B cell (primary cell): ENCODE results near the gene FOSB. TPM values are rescaled to one million over a fixed set of nuclear protein-coding genes. Genes with fewer than 3 reads are reported as not detected.

Experiments used
- ATAC-seq: fragments of 200-7000 bp; cut with Tn5 transposase; one replicate; pipeline ENCODE4 v1.10.0; 2021; ENCODE audit warnings: low read depth, mild to moderate bottlenecking, moderate number of reproducible peaks, moderate library complexity
- CTCF ChIA-PET: fragments of 350-600 bp; sonication (Branson Sonifier 250); formaldehyde crosslinking; loops from one replicate; lab custom pipeline; 2021; ENCODE audit warnings: antibody characterized with exemption, inconsistent platforms; lab: Charles Lee
- POLR2A ChIA-PET: fragments of 350-600 bp; sonication (Branson Sonifier 250); formaldehyde crosslinking; loops from one replicate; lab custom pipeline; 2021; ENCODE audit warnings: antibody characterized with exemption; lab: Charles Lee
- DNase-seq: peaks from one replicate; pipeline ENCODE4 v3.0.0; 2013
- H2AFZ ChIP-seq: 2 replicates; pipeline ENCODE4 v1.6.1; 2012; ENCODE audit warnings: mild to moderate bottlenecking, low read depth, low read length; ENCODE audit not compliant: insufficient read depth, poor library complexity, severe bottlenecking
- H3K27ac ChIP-seq, 2 donors: 1 replicate in 1 of 2; 2 replicates in 1 of 2; pipeline ENCODE4 v1.5.1; 2012 to 2013; ENCODE audit warnings: low read length in 2 of 2, mild to moderate bottlenecking in 2 of 2, moderate library complexity in 1 of 2
- H3K27me3 ChIP-seq, 4 experiments: fragments of 200-600 bp in 1 of 4; sonication (generic) in 1 of 4; replicated peaks in 1 of 4; 1 replicate in 2 of 4; 2 replicates in 2 of 4; pipeline versions ENCODE4 v1.6.1 to v1.7.0; 2013 to 2016; ENCODE audit warnings: low read length in 3 of 4, mild to moderate bottlenecking in 2 of 4, mixed read lengths in 1 of 4, moderate library complexity in 1 of 4; ENCODE audit not compliant: insufficient read depth in 4 of 4, control insufficient read depth in 3 of 4; ENCODE audit errors: control extremely low read depth in 1 of 4
- H3K36me3 ChIP-seq, 2 experiments: replicated peaks in 1 of 2; 1 replicate in 1 of 2; 2 replicates in 1 of 2; pipeline versions ENCODE4 v1.6.1 to v1.7.1; 2013; ENCODE audit warnings: low read length in 1 of 2; ENCODE audit not compliant: insufficient read depth in 2 of 2, control insufficient read depth in 1 of 2; ENCODE audit errors: control extremely low read depth in 1 of 2, extremely low read depth in 1 of 2
- H3K4me1 ChIP-seq, 2 donors: fragments of 200-600 bp in 1 of 2; sonication (generic) in 1 of 2; 1 replicate in 1 of 2; 2 replicates in 1 of 2; pipeline versions ENCODE4 v1.5.1 to v1.6.1; 2013 to 2017; ENCODE audit warnings: low read length in 2 of 2; ENCODE audit not compliant: control insufficient read depth in 2 of 2, insufficient read depth in 2 of 2
- H3K4me2 ChIP-seq: replicated peaks from 2 replicates; pipeline ENCODE3; 2012; ENCODE audit warnings: mild to moderate bottlenecking, low read depth, low read length; ENCODE audit not compliant: poor library complexity, severe bottlenecking
- H3K4me3 ChIP-seq, 5 experiments: fragments of 200-600 bp in 1 of 5; sonication (generic) in 1 of 5; 1 replicate in 3 of 5; 2 replicates in 2 of 5; pipeline versions ENCODE4 v1.5.1 to v1.7.0; 2011 to 2016; ENCODE audit warnings: low read length in 4 of 5, mild to moderate bottlenecking in 4 of 5, low read depth in 2 of 5, control low read depth in 1 of 5, moderate library complexity in 1 of 5; ENCODE audit not compliant: insufficient read depth in 1 of 5; ENCODE audit errors: control extremely low read depth in 1 of 5, extremely low read depth in 1 of 5
- H3K79me2 ChIP-seq: fragments of 200-600 bp; sonication (generic); one replicate; pipeline ENCODE4 v1.6.0; 2016; ENCODE audit warnings: low read length; ENCODE audit not compliant: control insufficient read depth, insufficient read depth
- H3K9ac ChIP-seq: fragments of 200-600 bp; sonication (generic); 2 replicates; pipeline ENCODE4 v1.6.1; 2017; ENCODE audit warnings: mild to moderate bottlenecking, low read length, moderate library complexity
- H3K9me3 ChIP-seq, 3 donors: one replicate each; pipeline versions ENCODE4 v1.6.1 to v1.7.1; 2013; ENCODE audit warnings: low read length in 2 of 3; ENCODE audit not compliant: control insufficient read depth in 2 of 3, insufficient read depth in 1 of 3; ENCODE audit errors: control extremely low read depth in 1 of 3
- H4K20me1 ChIP-seq: 2 replicates; pipeline ENCODE4 v1.6.0; 2012; ENCODE audit warnings: mild to moderate bottlenecking, low read length; ENCODE audit not compliant: insufficient read depth, control insufficient read depth, poor library complexity, severe bottlenecking
- H3K27ac Mint-ChIP-seq: one replicate; pipeline ENCODE4 v1.8.0; 2021; ENCODE audit warnings: mixed read lengths
- H3K27me3 Mint-ChIP-seq: one replicate; pipeline ENCODE4 v1.8.0; 2021; ENCODE audit warnings: mixed read lengths
- H3K4me1 Mint-ChIP-seq: one replicate; pipeline ENCODE4 v1.8.0; 2021; ENCODE audit warnings: mixed read lengths
- H3K4me3 Mint-ChIP-seq: one replicate; pipeline ENCODE4 v1.8.0; 2021; ENCODE audit warnings: mixed read lengths
- H3K9me3 Mint-ChIP-seq: one replicate; pipeline ENCODE4 v1.8.0; 2022; ENCODE audit warnings: mixed read lengths; ENCODE audit not compliant: insufficient read depth
- EZH2 ChIP-seq: IDR thresholded peaks from 2 replicates; pipeline ENCODE4 v1.6.1; 2012; ENCODE audit warnings: borderline replicate concordance, low read depth, mild to moderate bottlenecking, moderate library complexity, low read length; ENCODE audit not compliant: insufficient read depth, poor library complexity, severe bottlenecking
- WGBS: methylation state at CpG from one replicate; pipeline ENCODE4 v1.1.5; 2013; ENCODE audit warnings: missing lambda C conversion rate; ENCODE audit not compliant: insufficient coverage; 5-methylcytosine and 5-hydroxymethylcytosine counted together
- intact Hi-C: fragments of 100-400 bp; cut with micrococcal nuclease; formaldehyde crosslinking; loops from one replicate; pipeline ENCODE4 v1.10.0; 2022
- polyA plus RNA-seq: library from polyadenylated mRNA; depleted of rRNA; stranded (reverse); fragments of >200 nt; gene quantifications from 2 replicates; pipeline ENCODE4 v1.2.3, GENCODE V29; 2012
- total RNA-seq, 2 donors: library from RNA; stranded (reverse); fragments of 120-200 nt in 1 of 2; gene quantifications; 1 replicate in 1 of 2; 2 replicates in 1 of 2; pipeline versions ENCODE4 v1.2.3 to v1.2.4, GENCODE V29; 2013 to 2022
- TF ChIP-seq, protein P1 (sequence below): fragments of 200-600 bp; IDR thresholded peaks from one replicate; pipeline ENCODE4 v1.8.0; 2022; ENCODE audit warnings: antibody characterized with exemption, mild to moderate bottlenecking

Gene FOSB
- total and polyA plus RNA-seq, 2 donors (not counting 1 experiment from before 2014, with no cell fraction given) = 39.6 to 2,860 TPM

DNA sequence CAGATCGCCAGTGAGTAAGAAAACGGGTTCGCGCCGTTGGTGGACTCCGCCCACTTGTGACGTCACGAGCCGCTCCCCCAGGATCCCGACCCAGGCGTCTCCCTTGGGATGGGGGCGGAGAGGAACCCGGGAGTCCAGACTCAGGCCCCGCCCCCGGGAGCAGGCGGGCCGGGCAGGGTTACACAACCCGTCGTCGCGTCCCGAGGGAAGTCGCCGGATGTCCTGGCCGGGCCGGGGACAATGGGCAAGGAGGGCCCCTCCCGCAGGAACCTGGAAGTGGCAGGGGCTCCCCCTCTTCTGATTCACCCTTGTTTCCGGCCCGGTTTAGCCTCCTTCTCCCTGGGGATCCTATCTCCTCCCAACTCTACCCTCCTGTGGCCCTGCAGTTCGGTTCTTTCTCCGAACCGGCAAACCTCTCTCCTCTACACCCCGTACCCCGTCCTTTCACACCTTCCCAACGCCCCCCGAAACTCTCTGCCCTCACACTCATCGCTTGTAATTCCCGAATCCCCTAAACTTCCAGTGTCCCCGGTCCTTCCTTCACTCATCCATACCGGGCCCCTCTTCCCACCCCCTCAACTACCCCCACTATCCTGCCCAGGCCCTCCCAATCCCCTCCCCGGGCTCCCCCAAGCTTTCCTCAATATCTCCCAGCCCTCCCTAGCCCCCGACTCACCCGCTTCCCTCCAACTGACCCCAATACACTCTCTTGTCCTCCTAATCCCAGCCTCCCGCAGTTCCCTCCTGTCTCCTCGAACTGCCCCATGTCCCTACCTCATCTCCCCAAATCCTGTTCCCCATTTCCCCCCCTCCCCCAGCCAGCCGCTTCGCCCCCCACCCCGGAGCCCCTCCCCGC lies 24.1 kb upstream of the FOSB start:
- under 1% methylated on average over 43 of the region's 49 CpGs for WGBS
- POLR2A ChIA-PET = interaction anchor here (0.7 kb wide), 1 partner anchor 69 kb away, joined by 7 read pairs; no protein-coding TSS in a partner anchor
- intact Hi-C loops = loop anchor here (1.0 to 5.0 kb wide), 2 partner anchors 24 to 36 kb away; partner anchors contain the start of genes FOSB, POLR1G and PPP1R13L

More for the DNA sequence above, 24.1 kb upstream of the FOSB start:
- ATAC-seq = peak; percentile 32
- H3K27ac ChIP-seq = peak overlapping the region; percentile 63 to 95
- Mint-ChIP-seq H3K4me1 (peaks cover 50% of the 10 kb centered on the region), H3K27me3 (no peaks in the 10 kb centered on the region), H3K4me3 (peak overlapping the region; percentile 78), H3K9me3 (no peaks in the 10 kb centered on the region), H3K27ac (peak overlapping the region; percentile 95)
- H3K79me2 ChIP-seq = peaks cover 3% of the 10 kb centered on the region
- no peak for TF ChIP-seq EZH2
- TF ChIP-seq, protein P1, sequence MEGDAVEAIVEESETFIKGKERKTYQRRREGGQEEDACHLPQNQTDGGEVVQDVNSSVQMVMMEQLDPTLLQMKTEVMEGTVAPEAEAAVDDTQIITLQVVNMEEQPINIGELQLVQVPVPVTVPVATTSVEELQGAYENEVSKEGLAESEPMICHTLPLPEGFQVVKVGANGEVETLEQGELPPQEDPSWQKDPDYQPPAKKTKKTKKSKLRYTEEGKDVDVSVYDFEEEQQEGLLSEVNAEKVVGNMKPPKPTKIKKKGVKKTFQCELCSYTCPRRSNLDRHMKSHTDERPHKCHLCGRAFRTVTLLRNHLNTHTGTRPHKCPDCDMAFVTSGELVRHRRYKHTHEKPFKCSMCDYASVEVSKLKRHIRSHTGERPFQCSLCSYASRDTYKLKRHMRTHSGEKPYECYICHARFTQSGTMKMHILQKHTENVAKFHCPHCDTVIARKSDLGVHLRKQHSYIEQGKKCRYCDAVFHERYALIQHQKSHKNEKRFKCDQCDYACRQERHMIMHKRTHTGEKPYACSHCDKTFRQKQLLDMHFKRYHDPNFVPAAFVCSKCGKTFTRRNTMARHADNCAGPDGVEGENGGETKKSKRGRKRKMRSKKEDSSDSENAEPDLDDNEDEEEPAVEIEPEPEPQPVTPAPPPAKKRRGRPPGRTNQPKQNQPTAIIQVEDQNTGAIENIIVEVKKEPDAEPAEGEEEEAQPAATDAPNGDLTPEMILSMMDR = no peak
- no peaks in the 10 kb centered on the region for H3K36me3 ChIP-seq
- H3K9ac ChIP-seq = peak overlapping the region; percentile 73
- peak overlapping the region; percentile 100 for H3K4me2 ChIP-seq
- H4K20me1 ChIP-seq = no peaks in the 10 kb centered on the region
- peak; percentile 86 for DNase-seq
- H3K4me3 ChIP-seq = peak overlapping the region; percentile 6 to 82 (median 55)
- CTCF ChIA-PET = interaction anchor here (1.2 to 8.0 kb wide), 2 partner anchors 35 to 41 kb away, joined by 3 to 453 read pairs; no protein-coding TSS in a partner anchor
- peaks cover 35 to 44% of the 10 kb centered on the region in 2 donors for H3K4me1 ChIP-seq
- H3K9me3 ChIP-seq = no peaks in the 10 kb centered on the region
- H2AFZ ChIP-seq = no peak overlapping the region
- no peaks in the 10 kb centered on the region for H3K27me3 ChIP-seq
